SK-N-SH treated with all-trans-retinoic acid at 6 μM for 48 hours (cell line): ENCODE measurements around the gene RNF145.

Source experiments
- ATAC-seq: fragments of 200-7000 bp; cut with Tn5 transposase; 3 replicates; pipeline ENCODE4 v1.9.1; 2020; ENCODE audit warnings: mild to moderate bottlenecking, moderate library complexity
- ARNTL ChIP-seq: fragments of 450-650 bp; formaldehyde crosslinking; IDR thresholded peaks from 2 replicates; pipeline ENCODE4 v1.5.0; 2020; ENCODE audit warnings: low read depth, mild to moderate bottlenecking, moderate library complexity, borderline replicate concordance
- BACH2 ChIP-seq: fragments of 250-450 bp; sonication (Bioruptor Pico); IDR thresholded peaks from 2 replicates; pipeline ENCODE4 v1.9.0; 2021; ENCODE audit warnings: mild to moderate bottlenecking, borderline replicate concordance
- CSDC2 ChIP-seq: fragments of 250-450 bp; sonication (Bioruptor Pico); IDR thresholded peaks from 2 replicates; pipeline ENCODE4 v1.5.0; 2020; ENCODE audit warnings: mild to moderate bottlenecking, moderate library complexity
- CSRNP3 ChIP-seq: fragments of 250-450 bp; sonication (Bioruptor Pico); IDR thresholded peaks from 2 replicates; pipeline ENCODE4 v1.5.1; 2021; ENCODE audit warnings: mild to moderate bottlenecking, moderate library complexity
- ESRRG ChIP-seq: fragments of 250-450 bp; sonication (Bioruptor Pico); IDR thresholded peaks from 2 replicates; pipeline ENCODE4 v1.6.1; 2021; ENCODE audit warnings: mild to moderate bottlenecking
- GLIS3 ChIP-seq: fragments of 250-450 bp; sonication (Bioruptor Pico); IDR thresholded peaks from 2 replicates; pipeline ENCODE4 v1.5.0; 2020; ENCODE audit warnings: mild to moderate bottlenecking, moderate library complexity
- ISL1 ChIP-seq: fragments of 250-450 bp; sonication (Bioruptor Pico); IDR thresholded peaks from 2 replicates; pipeline ENCODE4 v2.1.2; 2022; ENCODE audit warnings: mild to moderate bottlenecking, moderate library complexity
- OSR1 ChIP-seq: fragments of 250-450 bp; sonication (Bioruptor Pico); IDR thresholded peaks from 2 replicates; pipeline ENCODE4 v1.8.0; 2022; ENCODE audit warnings: moderate library complexity, mild to moderate bottlenecking, inconsistent platforms
- RARB ChIP-seq: fragments of 250-450 bp; sonication (Bioruptor Pico); IDR thresholded peaks from 2 replicates; pipeline ENCODE4 v1.8.0; 2021; ENCODE audit warnings: mild to moderate bottlenecking, moderate library complexity
- TCF4 ChIP-seq: fragments of 250-450 bp; sonication (Bioruptor Pico); IDR thresholded peaks from 2 replicates; pipeline ENCODE4 v1.8.0; 2021; ENCODE audit warnings: mild to moderate bottlenecking, moderate library complexity, borderline replicate concordance
- ZC3H10 ChIP-seq: fragments of 250-450 bp; sonication (Bioruptor Pico); IDR thresholded peaks from 2 replicates; pipeline ENCODE4 v1.5.1; 2021; ENCODE audit warnings: mild to moderate bottlenecking, moderate library complexity
- ZFP3 ChIP-seq: fragments of 250-450 bp; sonication (Bioruptor Pico); IDR thresholded peaks from 2 replicates; pipeline ENCODE4 v1.5.0; 2020; ENCODE audit warnings: mild to moderate bottlenecking, moderate library complexity
- ZNF565 ChIP-seq: fragments of 450-650 bp; formaldehyde crosslinking; conservative IDR thresholded peaks from 2 replicates; pipeline ENCODE4 v1.5.0; 2020; ENCODE audit warnings: low read depth, mild to moderate bottlenecking, moderate library complexity
- ZNF70 ChIP-seq: fragments of 450-650 bp; formaldehyde crosslinking; IDR thresholded peaks from 2 replicates; pipeline ENCODE4 v1.5.0; 2020; ENCODE audit warnings: mild to moderate bottlenecking, moderate library complexity
- ZNF8 ChIP-seq: fragments of 450-650 bp; formaldehyde crosslinking; IDR thresholded peaks from 2 replicates; pipeline ENCODE4 v1.5.0; 2020; ENCODE audit warnings: mild to moderate bottlenecking, moderate library complexity
- TF ChIP-seq, protein P1 (sequence below): fragments of 250-450 bp; sonication (Bioruptor Pico); IDR thresholded peaks from 2 replicates; pipeline ENCODE4 v1.5.1; 2020; ENCODE audit warnings: low read depth, mild to moderate bottlenecking, moderate library complexity
- TF ChIP-seq, protein P2 (sequence below): fragments of 250-450 bp; sonication (Bioruptor Pico); IDR thresholded peaks from 2 replicates; pipeline ENCODE4 v1.5.0; 2020; ENCODE audit warnings: mild to moderate bottlenecking, moderate library complexity
- TF ChIP-seq, protein P3 (sequence below): fragments of 250-450 bp; sonication (Bioruptor Pico); IDR thresholded peaks from 2 replicates; pipeline ENCODE4 v1.8.0; 2020; ENCODE audit warnings: mild to moderate bottlenecking, moderate library complexity, borderline replicate concordance
- TF ChIP-seq, protein P4 (sequence below): fragments of 250-450 bp; sonication (Bioruptor Pico); IDR thresholded peaks from 2 replicates; pipeline ENCODE4 v1.8.0; 2021; ENCODE audit warnings: low read depth, mild to moderate bottlenecking, moderate library complexity, borderline replicate concordance

The RNF145 gene

GRCh38 chr5:159175547-159175946 lies 33.8 kb downstream of the RNF145 start:
- ATAC-seq: no peak

DNA sequence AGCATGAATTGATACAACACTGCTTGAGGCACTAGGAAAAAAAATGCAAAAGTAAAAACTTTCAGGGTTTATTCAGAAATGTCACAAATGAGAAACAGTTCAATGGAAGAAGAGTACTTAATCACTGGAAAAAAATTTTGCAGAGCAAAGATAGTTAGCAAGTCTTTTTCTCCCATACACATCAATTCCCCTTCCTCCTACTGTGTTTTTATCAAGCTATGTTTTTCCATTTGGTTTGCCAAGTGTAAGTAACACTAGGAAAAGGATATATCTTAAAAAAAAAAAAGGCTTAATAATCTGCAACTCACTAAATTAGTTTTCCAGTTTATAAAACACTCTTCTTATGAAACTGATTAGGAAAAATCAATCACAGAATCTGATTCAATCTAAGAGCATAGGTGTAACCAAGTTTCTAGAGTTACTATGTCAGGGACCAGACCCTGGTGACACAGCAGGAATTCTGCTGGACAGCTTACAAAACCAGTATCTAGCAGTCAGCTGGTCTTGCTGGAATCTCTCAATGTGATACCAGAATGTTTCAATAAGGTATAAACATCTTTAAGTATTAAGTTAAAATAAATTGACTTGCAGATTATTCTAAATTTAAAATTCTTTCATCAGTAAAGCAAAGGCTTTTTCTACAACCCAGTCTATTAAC lies 34.7 kb downstream of the RNF145 start:
- TF ChIP-seq RARB (CRISPR knock-in tag) (no peak), ARNTL (CRISPR knock-in tag) (no peak), TCF4 (CRISPR knock-in tag) (no peak), ZC3H10 (CRISPR knock-in tag) (no peak), ISL1 (no peak), ZNF70 (CRISPR knock-in tag) (no peak), BACH2 (CRISPR knock-in tag) (no peak), GLIS3 (no peak)
- TF ChIP-seq, protein P1, sequence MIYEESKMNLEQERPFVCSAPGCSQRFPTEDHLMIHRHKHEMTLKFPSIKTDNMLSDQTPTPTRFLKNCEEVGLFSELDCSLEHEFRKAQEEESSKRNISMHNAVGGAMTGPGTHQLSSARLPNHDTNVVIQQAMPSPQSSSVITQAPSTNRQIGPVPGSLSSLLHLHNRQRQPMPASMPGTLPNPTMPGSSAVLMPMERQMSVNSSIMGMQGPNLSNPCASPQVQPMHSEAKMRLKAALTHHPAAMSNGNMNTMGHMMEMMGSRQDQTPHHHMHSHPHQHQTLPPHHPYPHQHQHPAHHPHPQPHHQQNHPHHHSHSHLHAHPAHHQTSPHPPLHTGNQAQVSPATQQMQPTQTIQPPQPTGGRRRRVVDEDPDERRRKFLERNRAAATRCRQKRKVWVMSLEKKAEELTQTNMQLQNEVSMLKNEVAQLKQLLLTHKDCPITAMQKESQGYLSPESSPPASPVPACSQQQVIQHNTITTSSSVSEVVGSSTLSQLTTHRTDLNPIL (CRISPR knock-in tag): no peak
- TF ChIP-seq, protein P2, sequence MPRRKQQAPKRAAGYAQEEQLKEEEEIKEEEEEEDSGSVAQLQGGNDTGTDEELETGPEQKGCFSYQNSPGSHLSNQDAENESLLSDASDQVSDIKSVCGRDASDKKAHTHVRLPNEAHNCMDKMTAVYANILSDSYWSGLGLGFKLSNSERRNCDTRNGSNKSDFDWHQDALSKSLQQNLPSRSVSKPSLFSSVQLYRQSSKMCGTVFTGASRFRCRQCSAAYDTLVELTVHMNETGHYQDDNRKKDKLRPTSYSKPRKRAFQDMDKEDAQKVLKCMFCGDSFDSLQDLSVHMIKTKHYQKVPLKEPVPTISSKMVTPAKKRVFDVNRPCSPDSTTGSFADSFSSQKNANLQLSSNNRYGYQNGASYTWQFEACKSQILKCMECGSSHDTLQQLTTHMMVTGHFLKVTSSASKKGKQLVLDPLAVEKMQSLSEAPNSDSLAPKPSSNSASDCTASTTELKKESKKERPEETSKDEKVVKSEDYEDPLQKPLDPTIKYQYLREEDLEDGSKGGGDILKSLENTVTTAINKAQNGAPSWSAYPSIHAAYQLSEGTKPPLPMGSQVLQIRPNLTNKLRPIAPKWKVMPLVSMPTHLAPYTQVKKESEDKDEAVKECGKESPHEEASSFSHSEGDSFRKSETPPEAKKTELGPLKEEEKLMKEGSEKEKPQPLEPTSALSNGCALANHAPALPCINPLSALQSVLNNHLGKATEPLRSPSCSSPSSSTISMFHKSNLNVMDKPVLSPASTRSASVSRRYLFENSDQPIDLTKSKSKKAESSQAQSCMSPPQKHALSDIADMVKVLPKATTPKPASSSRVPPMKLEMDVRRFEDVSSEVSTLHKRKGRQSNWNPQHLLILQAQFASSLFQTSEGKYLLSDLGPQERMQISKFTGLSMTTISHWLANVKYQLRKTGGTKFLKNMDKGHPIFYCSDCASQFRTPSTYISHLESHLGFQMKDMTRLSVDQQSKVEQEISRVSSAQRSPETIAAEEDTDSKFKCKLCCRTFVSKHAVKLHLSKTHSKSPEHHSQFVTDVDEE (CRISPR knock-in tag): no peak
- TF ChIP-seq, protein P3, sequence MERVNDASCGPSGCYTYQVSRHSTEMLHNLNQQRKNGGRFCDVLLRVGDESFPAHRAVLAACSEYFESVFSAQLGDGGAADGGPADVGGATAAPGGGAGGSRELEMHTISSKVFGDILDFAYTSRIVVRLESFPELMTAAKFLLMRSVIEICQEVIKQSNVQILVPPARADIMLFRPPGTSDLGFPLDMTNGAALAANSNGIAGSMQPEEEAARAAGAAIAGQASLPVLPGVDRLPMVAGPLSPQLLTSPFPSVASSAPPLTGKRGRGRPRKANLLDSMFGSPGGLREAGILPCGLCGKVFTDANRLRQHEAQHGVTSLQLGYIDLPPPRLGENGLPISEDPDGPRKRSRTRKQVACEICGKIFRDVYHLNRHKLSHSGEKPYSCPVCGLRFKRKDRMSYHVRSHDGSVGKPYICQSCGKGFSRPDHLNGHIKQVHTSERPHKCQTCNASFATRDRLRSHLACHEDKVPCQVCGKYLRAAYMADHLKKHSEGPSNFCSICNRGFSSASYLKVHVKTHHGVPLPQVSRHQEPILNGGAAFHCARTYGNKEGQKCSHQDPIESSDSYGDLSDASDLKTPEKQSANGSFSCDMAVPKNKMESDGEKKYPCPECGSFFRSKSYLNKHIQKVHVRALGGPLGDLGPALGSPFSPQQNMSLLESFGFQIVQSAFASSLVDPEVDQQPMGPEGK (CRISPR knock-in tag): no peak
- ATAC-seq: no peak; the same call in 2 of the 3 replicates

More at GRCh38 chr5:159175547-159175946, 33.8 kb downstream of the RNF145 start:
- no peak for TF ChIP-seq CSRNP3 (CRISPR knock-in tag)
- TF ChIP-seq, protein P4, sequence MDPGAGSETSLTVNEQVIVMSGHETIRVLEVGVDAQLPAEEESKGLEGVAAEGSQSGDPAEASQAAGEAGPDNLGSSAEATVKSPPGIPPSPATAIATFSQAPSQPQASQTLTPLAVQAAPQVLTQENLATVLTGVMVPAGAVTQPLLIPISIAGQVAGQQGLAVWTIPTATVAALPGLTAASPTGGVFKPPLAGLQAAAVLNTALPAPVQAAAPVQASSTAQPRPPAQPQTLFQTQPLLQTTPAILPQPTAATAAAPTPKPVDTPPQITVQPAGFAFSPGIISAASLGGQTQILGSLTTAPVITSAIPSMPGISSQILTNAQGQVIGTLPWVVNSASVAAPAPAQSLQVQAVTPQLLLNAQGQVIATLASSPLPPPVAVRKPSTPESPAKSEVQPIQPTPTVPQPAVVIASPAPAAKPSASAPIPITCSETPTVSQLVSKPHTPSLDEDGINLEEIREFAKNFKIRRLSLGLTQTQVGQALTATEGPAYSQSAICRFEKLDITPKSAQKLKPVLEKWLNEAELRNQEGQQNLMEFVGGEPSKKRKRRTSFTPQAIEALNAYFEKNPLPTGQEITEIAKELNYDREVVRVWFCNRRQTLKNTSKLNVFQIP (CRISPR knock-in tag): no peak
- no peak for TF ChIP-seq ARNTL (CRISPR knock-in tag)
- TF ChIP-seq, protein P1 (CRISPR knock-in tag): no peak
- TF ChIP-seq GLIS3: no peak
- TF ChIP-seq CSDC2 (CRISPR knock-in tag): no peak
- TF ChIP-seq ZC3H10 (CRISPR knock-in tag): no peak
- no peak for TF ChIP-seq ESRRG (CRISPR knock-in tag)
- no peak for TF ChIP-seq OSR1 (CRISPR knock-in tag)
- no peak for TF ChIP-seq ZFP3 (CRISPR knock-in tag)
- no peak for TF ChIP-seq BACH2 (CRISPR knock-in tag)
- TF ChIP-seq ZNF8: no peak
- no peak for TF ChIP-seq ISL1
- TF ChIP-seq ZNF565 (CRISPR knock-in tag): no peak
- no peak for TF ChIP-seq TCF4 (CRISPR knock-in tag)
- no peak for TF ChIP-seq ZNF70 (CRISPR knock-in tag)
- no peak for TF ChIP-seq RARB (CRISPR knock-in tag)
